ENCODE results near the gene FSTL3.
"Not testable (repeated sequence)": the region's sequence is repeated elsewhere in the genome, so short reads cannot be mapped to it uniquely, and the experiment has no call there.

The FSTL3 gene

GRCh38 chr19:715347-715746 lies 39.2 kb downstream of the FSTL3 start:
- no peak for DNase-seq

DNA sequence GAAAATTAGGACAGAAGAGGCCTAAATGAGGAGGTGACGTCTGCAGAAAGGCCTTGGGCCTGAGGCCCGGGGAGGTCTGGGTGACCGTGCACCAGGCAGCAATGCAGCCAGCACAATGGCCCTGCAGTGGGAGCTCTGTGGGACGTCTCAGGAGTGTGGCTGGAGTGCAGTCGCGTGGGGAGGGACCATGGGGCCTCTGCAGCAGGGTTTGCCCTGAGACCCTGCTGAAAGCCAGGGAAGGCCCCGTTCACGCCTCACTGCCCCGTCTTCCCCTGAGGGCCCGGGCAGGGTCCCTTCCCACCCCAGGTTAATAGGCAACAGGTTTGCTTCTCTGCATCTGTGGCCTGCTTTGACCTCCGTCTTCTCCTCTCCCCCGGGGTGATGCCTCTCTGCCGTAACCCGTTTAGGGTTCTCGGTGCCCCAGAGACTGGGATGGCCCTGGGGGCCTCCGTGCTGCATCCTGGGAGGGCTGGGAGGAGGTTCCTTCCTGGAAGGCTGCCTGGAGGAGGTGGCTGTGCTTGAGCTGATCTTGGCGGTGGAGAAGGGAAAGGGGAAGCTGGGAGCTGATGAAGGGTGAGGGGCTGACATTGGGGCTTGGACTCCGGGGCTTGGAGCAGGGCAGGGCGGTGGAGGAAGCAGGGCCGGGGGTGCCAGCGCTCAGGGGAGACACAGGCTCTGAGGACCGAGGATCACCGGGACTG lies 42.2 kb downstream of the FSTL3 start:
- DNase-seq = no peak

GRCh38 chr19:718991-719512 lies 42.9 kb downstream of the FSTL3 start:
- no peak for DNase-seq

GRCh38 chr19:719636-720344 lies 43.6 kb downstream of the FSTL3 start:
- DNase-seq = no peak

- no peak for DNase-seq
Observed at GRCh38 chr19:720345-721160, 44.4 kb downstream of the FSTL3 start.

DNA sequence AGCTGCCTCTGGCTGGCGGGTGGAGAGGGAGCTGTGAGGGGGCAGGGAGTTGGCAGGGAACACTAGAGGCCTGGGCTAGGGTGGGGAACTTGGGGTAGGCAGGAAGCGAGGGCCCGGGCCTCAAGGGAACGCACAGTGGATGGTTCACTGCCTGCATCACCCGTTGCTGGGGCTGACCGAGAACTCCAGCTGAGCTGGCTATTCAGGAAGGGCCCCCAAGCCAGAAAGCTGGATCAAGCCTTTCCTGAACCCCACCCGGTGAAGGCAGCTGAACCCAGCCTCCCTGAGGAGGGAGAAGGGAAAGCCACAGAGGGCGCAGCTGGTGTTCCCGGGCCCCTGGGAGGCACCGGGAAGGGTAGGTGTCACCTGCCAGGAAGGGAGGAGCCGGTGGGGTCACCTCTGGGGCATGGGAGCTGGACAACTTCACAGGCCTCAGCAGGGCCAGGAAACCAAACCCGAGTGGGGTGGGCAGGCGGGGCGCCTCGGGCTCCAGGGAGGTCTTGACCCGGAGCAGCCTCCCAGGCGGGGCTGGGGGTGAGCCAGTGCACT lies 46.4 kb downstream of the FSTL3 start:
- no peak for DNase-seq

- DNase-seq = no peak
Observed at GRCh38 chr19:723247-723646, 47.1 kb downstream of the FSTL3 start.

DNA sequence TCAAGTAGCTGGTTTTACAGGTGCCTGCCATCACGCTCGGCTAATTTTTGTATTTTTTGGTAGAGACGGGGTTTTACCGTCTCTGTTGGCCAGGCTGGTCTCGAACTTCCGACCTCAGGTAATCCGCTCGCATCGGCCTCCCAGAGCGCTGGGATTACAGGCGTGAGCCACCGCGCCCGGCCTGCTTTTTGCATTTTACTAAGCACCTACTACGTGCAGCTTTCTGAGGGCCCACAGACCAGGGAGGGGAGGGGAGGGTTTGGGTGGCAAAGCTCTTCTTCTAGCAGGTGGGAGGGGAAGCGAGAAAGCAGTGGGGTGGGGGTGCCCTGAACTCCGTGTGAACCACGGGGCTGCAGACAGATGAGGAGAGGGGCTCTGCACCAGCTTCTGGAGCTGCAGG lies 47.5 kb downstream of the FSTL3 start:
- no peak for DNase-seq

- DNase-seq = no peak
Observed at GRCh38 chr19:725461-726089, 49.4 kb downstream of the FSTL3 start.

DNA sequence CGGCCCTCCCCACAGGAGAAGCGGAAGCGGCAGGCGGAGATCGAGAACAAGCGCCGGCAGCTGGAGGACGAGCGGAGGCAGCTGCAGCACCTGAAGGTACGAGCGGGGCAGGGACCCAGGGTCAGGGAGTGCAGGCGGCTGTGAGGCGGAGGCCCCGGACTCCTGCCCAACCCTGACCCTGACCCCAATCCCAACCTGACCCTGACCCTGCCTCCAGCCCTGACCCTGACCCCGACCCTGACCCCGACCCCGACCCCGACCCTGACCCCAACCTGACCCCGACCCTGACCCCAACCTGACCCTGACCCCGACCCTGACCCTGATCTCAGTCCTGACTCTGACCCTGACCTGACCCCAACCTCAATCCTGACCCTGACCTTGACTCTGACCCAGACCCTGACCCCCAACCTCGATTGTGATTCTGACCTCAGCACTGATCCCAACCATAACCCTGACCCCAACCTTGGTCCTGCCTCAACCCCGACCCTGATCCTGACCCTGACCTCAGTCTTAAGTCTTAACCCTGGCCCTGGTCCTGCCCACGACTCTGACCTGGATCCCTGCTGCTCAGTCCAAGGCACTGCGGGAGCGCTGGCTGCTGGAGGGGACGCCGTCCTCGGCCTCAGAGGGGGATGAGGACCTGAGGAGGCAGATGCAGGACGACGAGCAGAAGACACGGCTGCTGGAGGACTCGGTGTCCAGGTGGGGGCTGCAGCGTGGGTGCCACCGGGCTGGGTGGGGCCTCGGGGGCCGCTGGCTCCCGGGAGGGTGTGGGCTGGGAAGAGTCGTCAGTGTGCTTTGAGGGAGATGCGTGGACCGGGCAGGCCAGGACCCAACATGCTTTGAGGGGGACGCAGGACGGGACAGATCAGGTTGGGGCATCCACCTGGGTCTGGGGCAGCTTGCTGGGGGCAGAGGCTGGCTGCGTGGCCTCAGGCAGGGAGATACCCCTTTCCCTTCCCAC lies 51.1 kb downstream of the FSTL3 start:
- no peak for DNase-seq

GRCh38 chr19:728011-728410 lies 51.8 kb downstream of the FSTL3 start:
- DNase-seq = no peak

- DNase-seq = not testable (repeated sequence)
Observed at GRCh38 chr19:729564-729963, 53.4 kb downstream of the FSTL3 start.

GRCh38 chr19:729965-730668 lies 53.9 kb downstream of the FSTL3 start:
- DNase-seq = no peak

DNA sequence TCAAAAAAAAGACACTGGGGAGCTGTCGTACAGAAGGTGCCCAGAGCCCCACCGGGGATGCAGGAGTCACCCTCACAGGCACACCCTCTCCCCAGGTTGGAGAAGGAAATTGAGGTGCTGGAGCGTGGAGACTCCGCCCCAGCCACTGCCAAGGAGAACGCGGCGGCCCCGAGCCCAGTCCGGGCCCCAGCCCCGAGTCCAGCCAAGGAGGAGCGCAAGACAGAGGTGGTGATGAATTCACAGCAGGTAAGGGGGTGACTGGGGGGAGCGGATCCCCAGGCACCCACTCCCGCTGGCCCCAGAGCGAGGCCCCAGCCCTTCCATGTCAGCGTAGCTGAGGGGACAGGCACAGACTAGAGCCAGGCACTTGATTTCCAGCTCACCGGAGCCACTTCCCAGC lies 54.8 kb downstream of the FSTL3 start:
- no peak for DNase-seq

DNA sequence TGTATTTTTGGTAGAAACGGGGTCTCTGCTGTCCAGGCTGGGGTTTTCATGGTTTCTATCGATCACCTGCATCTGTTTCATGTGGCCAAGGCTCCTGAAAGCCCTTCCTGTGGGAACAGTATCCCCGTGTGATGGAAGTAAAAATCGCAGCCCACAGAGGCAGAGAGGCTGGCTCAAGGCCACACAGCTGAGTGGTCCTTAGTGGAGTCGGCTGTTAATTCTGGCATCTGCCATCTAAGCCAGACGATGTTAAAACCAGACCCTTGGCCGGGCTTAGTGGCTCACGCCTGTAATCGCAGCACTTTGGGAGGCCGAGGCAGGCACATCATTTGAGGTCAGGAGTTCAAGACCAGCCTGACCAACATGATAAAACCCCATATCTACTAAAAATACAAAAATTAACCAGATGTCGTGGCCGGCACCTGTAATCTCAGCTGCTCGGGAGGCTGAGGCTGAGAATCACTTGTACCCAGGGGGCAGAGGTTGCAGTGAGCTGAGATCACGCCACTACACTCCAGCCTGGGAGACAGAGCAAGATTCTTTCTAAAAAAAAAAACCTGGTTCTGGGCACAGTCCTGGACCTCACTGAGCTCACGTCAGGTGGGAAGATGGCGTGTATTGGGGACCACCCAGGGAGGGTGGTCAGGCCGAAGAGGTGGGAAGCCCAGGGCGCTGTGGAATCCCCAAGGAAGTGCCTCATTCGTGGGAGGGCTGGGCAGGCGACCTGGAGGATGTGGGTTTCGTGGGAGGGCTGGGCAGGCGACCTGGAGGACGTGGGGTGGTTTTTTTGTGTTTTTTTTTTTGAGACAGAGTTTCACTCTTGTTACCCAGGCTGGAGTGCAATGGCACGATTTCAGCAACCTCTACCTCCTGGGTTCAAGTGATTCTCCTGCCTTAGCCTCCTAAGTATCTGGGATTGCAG lies 56.2 kb downstream of the FSTL3 start:
- DNase-seq = no peak

Data from CD4-positive, alpha-beta T cell treated with Interleukin-17A for 1 hour (primary cell).